WTC11 (cell line): ENCODE data around the gene TUBGCP3. TPM values are rescaled to one million over a fixed set of nuclear protein-coding genes. Genes with fewer than 3 reads are reported as not detected.

Experiments used
- ATAC-seq: fragments of 200-7000 bp; cut with Tn5 transposase; 2 replicates; pipeline ENCODE4 v1.10.0; 2021; ENCODE audit warnings: mild to moderate bottlenecking, moderate library complexity
- CTCF ChIA-PET: fragments of 300-600 bp; sonication (Branson Sonifier 250); formaldehyde crosslinking; loops from one replicate; lab custom pipeline; 2021; ENCODE audit warnings: antibody characterized with exemption; lab: Charles Lee
- POLR2A ChIA-PET: fragments of 350-600 bp; sonication (Branson Sonifier 250); formaldehyde crosslinking; loops from one replicate; lab custom pipeline; 2021; ENCODE audit warnings: antibody characterized with exemption; lab: Charles Lee
- DNase-seq: peaks from one replicate; pipeline ENCODE4 v3.0.0; 2021; ENCODE audit warnings: low spot score
- H3K27ac Mint-ChIP-seq: 2 replicates; pipeline ENCODE4 v1.8.0; 2021; ENCODE audit warnings: mixed read lengths
- H3K27me3 Mint-ChIP-seq: 2 replicates; pipeline ENCODE4 v1.8.0; 2021; ENCODE audit warnings: low read depth, mild to moderate bottlenecking, moderate library complexity, mixed read lengths
- H3K36me3 Mint-ChIP-seq: 2 replicates; pipeline ENCODE4 v1.8.0; 2021; ENCODE audit warnings: mixed read lengths
- H3K4me1 Mint-ChIP-seq: 2 replicates; pipeline ENCODE4 v1.8.0; 2022; ENCODE audit warnings: mixed read lengths
- H3K4me3 Mint-ChIP-seq: 2 replicates; pipeline ENCODE4 v1.8.0; 2021; ENCODE audit warnings: mild to moderate bottlenecking, moderate library complexity, mixed read lengths
- H3K9me3 Mint-ChIP-seq: 2 replicates; pipeline ENCODE4 v1.8.0; 2021; ENCODE audit warnings: mixed read lengths
- E2F4 ChIP-seq: sonication (generic); formaldehyde crosslinking; IDR thresholded peaks from 2 replicates; pipeline ENCODE4 v1.8.1; 2022; ENCODE audit warnings: low read depth, mild to moderate bottlenecking, moderate library complexity, missing genetic modification reagents, borderline replicate concordance
- FOXP4 ChIP-seq: sonication (generic); formaldehyde crosslinking; IDR thresholded peaks from 2 replicates; pipeline ENCODE4 v1.8.0; 2022; ENCODE audit warnings: mild to moderate bottlenecking, missing genetic modification reagents
- IRF1 ChIP-seq: sonication (generic); formaldehyde crosslinking; IDR thresholded peaks from 2 replicates; pipeline ENCODE4 v1.8.0; 2023; ENCODE audit warnings: missing genetic modification reagents
- KAT7 ChIP-seq: sonication (generic); formaldehyde crosslinking; IDR thresholded peaks from 2 replicates; pipeline ENCODE4 v1.8.1; 2023; ENCODE audit warnings: missing genetic modification reagents, mild to moderate bottlenecking, borderline replicate concordance
- MAX ChIP-seq: sonication (generic); formaldehyde crosslinking; IDR thresholded peaks from 2 replicates; pipeline ENCODE4 v1.8.0; 2022; ENCODE audit warnings: mild to moderate bottlenecking, missing genetic modification reagents
- MXD4 ChIP-seq: fragments of 250-450 bp; sonication (Bioruptor Pico); IDR thresholded peaks from 2 replicates; pipeline ENCODE4 v1.8.0; 2021; ENCODE audit warnings: mild to moderate bottlenecking, moderate library complexity, borderline replicate concordance
- MYBL2 ChIP-seq: sonication (generic); formaldehyde crosslinking; IDR thresholded peaks from 2 replicates; pipeline ENCODE4 v1.8.1; 2023; ENCODE audit warnings: mild to moderate bottlenecking, moderate library complexity, missing genetic modification reagents
- PRDM15 ChIP-seq: sonication (generic); formaldehyde crosslinking; IDR thresholded peaks from 2 replicates; pipeline ENCODE4 v1.8.0; 2022; ENCODE audit warnings: missing genetic modification reagents
- RELA ChIP-seq: sonication (generic); formaldehyde crosslinking; IDR thresholded peaks from 2 replicates; pipeline ENCODE4 v1.8.1; 2022; ENCODE audit warnings: missing genetic modification reagents, mild to moderate bottlenecking, borderline replicate concordance
- RORB ChIP-seq: fragments of 250-450 bp; sonication (Bioruptor Pico); IDR thresholded peaks from 2 replicates; pipeline ENCODE4 v1.9.0; 2021; ENCODE audit warnings: mild to moderate bottlenecking
- SMAD4 ChIP-seq: sonication (generic); formaldehyde crosslinking; IDR thresholded peaks from 2 replicates; pipeline ENCODE4 v1.8.0; 2022; ENCODE audit warnings: mild to moderate bottlenecking, missing genetic modification reagents
- SOX15 ChIP-seq: fragments of 250-450 bp; sonication (Bioruptor Pico); IDR thresholded peaks from 2 replicates; pipeline ENCODE4 v1.9.0; 2021; ENCODE audit warnings: mild to moderate bottlenecking
- ZBTB21 ChIP-seq: sonication (generic); formaldehyde crosslinking; IDR thresholded peaks from 2 replicates; pipeline ENCODE4 v1.8.1; 2023; ENCODE audit warnings: mild to moderate bottlenecking, missing genetic modification reagents, borderline replicate concordance
- ZMAT4 ChIP-seq: fragments of 250-450 bp; sonication (Bioruptor Pico); IDR thresholded peaks from 2 replicates; pipeline ENCODE4 v1.9.0; 2021; ENCODE audit warnings: mild to moderate bottlenecking
- ZNF263 ChIP-seq: sonication (generic); formaldehyde crosslinking; IDR thresholded peaks from 2 replicates; pipeline ENCODE4 v1.8.1; 2022; ENCODE audit warnings: low read depth, mild to moderate bottlenecking, moderate library complexity, missing genetic modification reagents
- ZNF317 ChIP-seq: sonication (generic); formaldehyde crosslinking; IDR thresholded peaks from 2 replicates; pipeline ENCODE4 v1.8.1; 2023; ENCODE audit warnings: low read depth, mild to moderate bottlenecking, moderate library complexity, missing genetic modification reagents, borderline replicate concordance
- ZNF532 ChIP-seq: fragments of 250-450 bp; sonication (Bioruptor Pico); IDR thresholded peaks from 2 replicates; pipeline ENCODE4 v1.9.0; 2021; ENCODE audit warnings: mild to moderate bottlenecking, borderline replicate concordance
- total RNA-seq: library from RNA; stranded (reverse); gene quantifications from 3 replicates; pipeline ENCODE4 v1.2.3, GENCODE V29; 2021
- TF ChIP-seq, protein P1 (sequence below): sonication (generic); formaldehyde crosslinking; IDR thresholded peaks from 2 replicates; pipeline ENCODE4 v1.8.0; 2022; ENCODE audit warnings: mild to moderate bottlenecking, missing genetic modification reagents
- TF ChIP-seq, protein P2 (sequence below): fragments of 200-600 bp; IDR thresholded peaks from 2 replicates; pipeline ENCODE4 v1.8.0; 2022; ENCODE audit warnings: antibody characterized with exemption
- TF ChIP-seq, protein P3 (sequence below): sonication (generic); formaldehyde crosslinking; IDR thresholded peaks from 2 replicates; pipeline ENCODE4 v1.8.1; 2022; ENCODE audit warnings: mild to moderate bottlenecking, moderate library complexity, missing genetic modification reagents

TUBGCP3 gene
- total RNA-seq, 1 experiment from 2014 or later = 29.9 TPM

DNA sequence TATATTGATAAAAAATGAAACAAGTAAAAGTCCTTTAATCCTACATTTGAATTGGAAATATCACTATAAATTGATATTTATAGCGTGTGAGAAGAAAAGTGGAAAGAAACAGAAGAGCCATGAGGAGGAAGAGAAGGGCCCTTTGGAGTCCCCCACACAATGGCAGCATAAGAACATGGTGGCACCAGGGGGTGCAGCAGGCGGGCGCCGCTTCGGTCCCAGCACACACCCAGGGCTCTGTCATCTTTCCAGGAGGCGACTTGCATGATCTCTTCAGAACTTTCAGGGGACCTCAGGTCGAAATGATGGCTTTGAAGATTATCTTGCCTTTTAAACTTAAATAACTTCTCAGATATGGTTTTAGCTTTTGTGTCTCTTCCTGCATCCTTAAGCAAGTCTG lies 91.8 kb downstream of the TUBGCP3 start:
- no peaks in the 10 kb centered on the region for H3K4me1 Mint-ChIP-seq
- CTCF ChIA-PET = no interaction called here
- no peak for ATAC-seq

More for the DNA sequence above, 91.8 kb downstream of the TUBGCP3 start:
- Mint-ChIP-seq H3K27me3 (no peaks in the 10 kb centered on the region), H3K27ac (no peak overlapping the region), H3K9me3 (no peaks in the 10 kb centered on the region), H3K4me3 (no peak overlapping the region), H3K36me3 (peaks cover 30% of the 10 kb centered on the region)
- POLR2A ChIA-PET = no interaction called here
- no peak for DNase-seq
- TF ChIP-seq, protein P1, sequence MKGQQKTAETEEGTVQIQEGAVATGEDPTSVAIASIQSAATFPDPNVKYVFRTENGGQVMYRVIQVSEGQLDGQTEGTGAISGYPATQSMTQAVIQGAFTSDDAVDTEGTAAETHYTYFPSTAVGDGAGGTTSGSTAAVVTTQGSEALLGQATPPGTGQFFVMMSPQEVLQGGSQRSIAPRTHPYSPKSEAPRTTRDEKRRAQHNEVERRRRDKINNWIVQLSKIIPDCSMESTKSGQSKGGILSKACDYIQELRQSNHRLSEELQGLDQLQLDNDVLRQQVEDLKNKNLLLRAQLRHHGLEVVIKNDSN (CRISPR knock-in tag) = no peak
- TF ChIP-seq FOXP4 = no peak
- TF ChIP-seq ZMAT4 (CRISPR knock-in tag) = no peak
- no peak for TF ChIP-seq PRDM15 (CRISPR knock-in tag)
- TF ChIP-seq, protein P2, sequence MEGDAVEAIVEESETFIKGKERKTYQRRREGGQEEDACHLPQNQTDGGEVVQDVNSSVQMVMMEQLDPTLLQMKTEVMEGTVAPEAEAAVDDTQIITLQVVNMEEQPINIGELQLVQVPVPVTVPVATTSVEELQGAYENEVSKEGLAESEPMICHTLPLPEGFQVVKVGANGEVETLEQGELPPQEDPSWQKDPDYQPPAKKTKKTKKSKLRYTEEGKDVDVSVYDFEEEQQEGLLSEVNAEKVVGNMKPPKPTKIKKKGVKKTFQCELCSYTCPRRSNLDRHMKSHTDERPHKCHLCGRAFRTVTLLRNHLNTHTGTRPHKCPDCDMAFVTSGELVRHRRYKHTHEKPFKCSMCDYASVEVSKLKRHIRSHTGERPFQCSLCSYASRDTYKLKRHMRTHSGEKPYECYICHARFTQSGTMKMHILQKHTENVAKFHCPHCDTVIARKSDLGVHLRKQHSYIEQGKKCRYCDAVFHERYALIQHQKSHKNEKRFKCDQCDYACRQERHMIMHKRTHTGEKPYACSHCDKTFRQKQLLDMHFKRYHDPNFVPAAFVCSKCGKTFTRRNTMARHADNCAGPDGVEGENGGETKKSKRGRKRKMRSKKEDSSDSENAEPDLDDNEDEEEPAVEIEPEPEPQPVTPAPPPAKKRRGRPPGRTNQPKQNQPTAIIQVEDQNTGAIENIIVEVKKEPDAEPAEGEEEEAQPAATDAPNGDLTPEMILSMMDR = no peak
- TF ChIP-seq SOX15 (CRISPR knock-in tag) = no peak
- TF ChIP-seq, protein P3, sequence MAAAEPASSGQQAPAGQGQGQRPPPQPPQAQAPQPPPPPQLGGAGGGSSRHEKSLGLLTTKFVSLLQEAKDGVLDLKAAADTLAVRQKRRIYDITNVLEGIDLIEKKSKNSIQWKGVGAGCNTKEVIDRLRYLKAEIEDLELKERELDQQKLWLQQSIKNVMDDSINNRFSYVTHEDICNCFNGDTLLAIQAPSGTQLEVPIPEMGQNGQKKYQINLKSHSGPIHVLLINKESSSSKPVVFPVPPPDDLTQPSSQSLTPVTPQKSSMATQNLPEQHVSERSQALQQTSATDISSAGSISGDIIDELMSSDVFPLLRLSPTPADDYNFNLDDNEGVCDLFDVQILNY = no peak
- no peak for TF ChIP-seq ZNF532 (CRISPR knock-in tag)
- TF ChIP-seq KAT7 (CRISPR knock-in tag) = no peak
- TF ChIP-seq RORB = no peak
- TF ChIP-seq ZNF263 (CRISPR knock-in tag) = no peak
- TF ChIP-seq MXD4 = no peak
- no peak for TF ChIP-seq SMAD4 (CRISPR knock-in tag)
- no peak for TF ChIP-seq RELA (CRISPR knock-in tag)
- no peak for TF ChIP-seq ZBTB21 (CRISPR knock-in tag)
- no peak for TF ChIP-seq MYBL2 (CRISPR knock-in tag)
- no peak for TF ChIP-seq ZNF317 (CRISPR knock-in tag)
- TF ChIP-seq E2F4 (CRISPR knock-in tag) = no peak
- no peak for TF ChIP-seq MAX
- no peak for TF ChIP-seq IRF1
